Activated T-helper 2 cell treated with anti-CD3 and anti-CD28 coated beads, Interferon-gamma antibody, Interleukin-2, Interleukin-4, amounts not matched to agents 10 μg/mL and 5 μg/mL and 100 μg/mL, durations not matched to agents 14 hours and 24 hours and 36 hours (primary cell): ENCODE results near the gene SORBS2. TPM values are rescaled to one million over a fixed set of nuclear protein-coding genes. Genes with fewer than 3 reads are reported as not detected.

ENCODE experiments used
- DNase-seq: peaks from one replicate; pipeline ENCODE4 v3.0.0; 2021; ENCODE audit warnings: low spot score
- H3K27ac Mint-ChIP-seq: one replicate; pipeline ENCODE4 v1.8.0; 2021; ENCODE audit warnings: mixed read lengths
- H3K27me3 Mint-ChIP-seq: one replicate; pipeline ENCODE4 v1.8.0; 2021; ENCODE audit warnings: low read depth, mixed read lengths
- H3K36me3 Mint-ChIP-seq: one replicate; pipeline ENCODE4 v1.8.0; 2021; ENCODE audit warnings: low read depth, mixed read lengths
- H3K4me1 Mint-ChIP-seq: one replicate; pipeline ENCODE4 v1.8.0; 2021; ENCODE audit warnings: low read depth, mixed read lengths
- H3K4me3 Mint-ChIP-seq: one replicate; pipeline ENCODE4 v1.8.0; 2021; ENCODE audit warnings: low read depth, mild to moderate bottlenecking, moderate library complexity, mixed read lengths
- H3K9me3 Mint-ChIP-seq: one replicate; pipeline ENCODE4 v1.8.0; 2021; ENCODE audit warnings: mixed read lengths
- intact Hi-C: fragments of 100-400 bp; cut with micrococcal nuclease; formaldehyde crosslinking; loops from one replicate; pipeline ENCODE4 v1.15.1; 2023
- total RNA-seq: library from RNA; stranded (reverse); gene quantifications from 2 replicates; pipeline ENCODE4 v1.2.3, GENCODE V29; 2022

The SORBS2 gene
- total RNA-seq, 1 donor from 2014 or later: not detected

DNA sequence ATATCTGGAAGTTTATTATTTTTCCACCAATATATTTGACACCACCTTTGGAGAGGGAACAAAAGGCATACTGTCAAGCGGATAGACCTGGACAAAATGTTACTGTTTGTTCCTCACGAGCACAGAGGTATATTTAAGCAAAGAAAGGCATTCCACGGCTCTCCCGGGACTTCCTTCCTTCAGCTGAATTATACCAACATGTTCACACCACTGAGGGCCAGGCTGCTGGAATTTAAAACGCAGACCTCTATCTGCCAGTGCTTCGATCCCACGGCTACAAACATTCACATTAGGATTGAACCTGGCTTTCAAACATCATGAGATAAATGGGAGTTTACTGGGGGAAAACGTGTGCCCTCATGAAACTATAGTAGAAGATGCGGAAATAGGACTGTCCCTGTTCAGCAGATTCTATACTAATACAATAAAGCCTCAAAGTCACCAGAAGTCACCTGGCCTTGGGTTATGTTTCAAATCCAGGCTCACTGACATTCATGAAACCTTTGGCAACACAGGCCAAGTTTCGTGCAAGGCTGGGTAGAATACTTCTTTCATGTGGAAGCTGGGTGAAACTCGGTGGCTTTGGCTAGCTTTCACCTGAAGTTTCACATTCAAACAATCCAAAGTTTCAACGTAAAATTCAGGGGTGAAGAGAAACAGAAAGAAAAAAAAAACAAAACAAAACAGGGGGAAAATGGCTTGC, 39.5 kb downstream of the SORBS2 start:
- no peak overlapping the region for H3K4me3 Mint-ChIP-seq
- no peaks in the 10 kb centered on the region for H3K36me3 Mint-ChIP-seq
- no peak overlapping the region for H3K27ac Mint-ChIP-seq
- no peaks in the 10 kb centered on the region for H3K9me3 Mint-ChIP-seq
- intact Hi-C loops: no loop called here
- H3K27me3 Mint-ChIP-seq: peaks cover 9% of the 10 kb centered on the region
- H3K4me1 Mint-ChIP-seq: no peaks in the 10 kb centered on the region
- no peak for DNase-seq

GRCh38 chr4:185771711-185772390, 40.1 kb downstream of the SORBS2 start:
- Mint-ChIP-seq H3K27ac (no peak overlapping the region), H3K9me3 (no peaks in the 10 kb centered on the region), H3K36me3 (no peaks in the 10 kb centered on the region), H3K4me1 (no peaks in the 10 kb centered on the region), H3K4me3 (no peak overlapping the region), H3K27me3 (peaks cover 9% of the 10 kb centered on the region)
- intact Hi-C loops: no loop called here
- DNase-seq: no peak

GRCh38 chr4:185767528-185767927, 44.5 kb downstream of the SORBS2 start:
- Mint-ChIP-seq H3K9me3 (no peaks in the 10 kb centered on the region), H3K27me3 (no peaks in the 10 kb centered on the region), H3K4me3 (no peak overlapping the region), H3K27ac (no peak overlapping the region), H3K36me3 (no peaks in the 10 kb centered on the region), H3K4me1 (no peaks in the 10 kb centered on the region)
- intact Hi-C loops: no loop called here
- no peak for DNase-seq

GRCh38 chr4:185764876-185765275, 47.1 kb downstream of the SORBS2 start:
- DNase-seq: no peak
- H3K27me3 Mint-ChIP-seq: no peaks in the 10 kb centered on the region
- H3K27ac Mint-ChIP-seq: no peak overlapping the region
- H3K9me3 Mint-ChIP-seq: no peaks in the 10 kb centered on the region
- intact Hi-C loops: no loop called here
- no peak overlapping the region for H3K4me3 Mint-ChIP-seq
- H3K36me3 Mint-ChIP-seq: no peaks in the 10 kb centered on the region
- no peaks in the 10 kb centered on the region for H3K4me1 Mint-ChIP-seq

- Mint-ChIP-seq H3K4me3 (no peak overlapping the region), H3K27me3 (no peaks in the 10 kb centered on the region), H3K4me1 (no peaks in the 10 kb centered on the region), H3K27ac (no peak overlapping the region), H3K36me3 (no peaks in the 10 kb centered on the region), H3K9me3 (no peaks in the 10 kb centered on the region)
- no peak for DNase-seq
- intact Hi-C loops: no loop called here
Measured at GRCh38 chr4:185761352-185762235, 50.4 kb downstream of the SORBS2 start.

- H3K27ac Mint-ChIP-seq: no peak overlapping the region
- intact Hi-C loops: no loop called here
- H3K36me3 Mint-ChIP-seq: no peaks in the 10 kb centered on the region
- no peak for DNase-seq
- H3K27me3 Mint-ChIP-seq: no peaks in the 10 kb centered on the region
- H3K4me3 Mint-ChIP-seq: no peak overlapping the region
- H3K9me3 Mint-ChIP-seq: no peaks in the 10 kb centered on the region
- H3K4me1 Mint-ChIP-seq: no peaks in the 10 kb centered on the region
Measured at GRCh38 chr4:185758807-185759206, 53.2 kb downstream of the SORBS2 start.

GRCh38 chr4:185755451-185755850, 56.5 kb downstream of the SORBS2 start:
- no peak for DNase-seq
- H3K9me3 Mint-ChIP-seq: no peaks in the 10 kb centered on the region
- no peaks in the 10 kb centered on the region for H3K4me1 Mint-ChIP-seq
- H3K27me3 Mint-ChIP-seq: no peaks in the 10 kb centered on the region
- intact Hi-C loops: no loop called here
- no peaks in the 10 kb centered on the region for H3K36me3 Mint-ChIP-seq
- H3K4me3 Mint-ChIP-seq: no peak overlapping the region
- no peak overlapping the region for H3K27ac Mint-ChIP-seq

GRCh38 chr4:185754961-185755360, 57.0 kb downstream of the SORBS2 start:
- H3K9me3 Mint-ChIP-seq: no peaks in the 10 kb centered on the region
- no peak overlapping the region for H3K27ac Mint-ChIP-seq
- no peaks in the 10 kb centered on the region for H3K4me1 Mint-ChIP-seq
- H3K4me3 Mint-ChIP-seq: no peak overlapping the region
- intact Hi-C loops: no loop called here
- H3K36me3 Mint-ChIP-seq: no peaks in the 10 kb centered on the region
- no peaks in the 10 kb centered on the region for H3K27me3 Mint-ChIP-seq
- no peak for DNase-seq

- Mint-ChIP-seq H3K36me3 (no peaks in the 10 kb centered on the region), H3K4me3 (no peak overlapping the region), H3K4me1 (no peaks in the 10 kb centered on the region), H3K27me3 (no peaks in the 10 kb centered on the region), H3K9me3 (no peaks in the 10 kb centered on the region), H3K27ac (no peak overlapping the region)
- DNase-seq: no peak
- intact Hi-C loops: no loop called here
Measured at GRCh38 chr4:185752872-185753271, 59.1 kb downstream of the SORBS2 start.

GRCh38 chr4:185749858-185750257, 62.1 kb downstream of the SORBS2 start:
- Mint-ChIP-seq H3K9me3 (no peaks in the 10 kb centered on the region), H3K27ac (no peak overlapping the region), H3K27me3 (no peaks in the 10 kb centered on the region), H3K4me3 (no peak overlapping the region), H3K36me3 (no peaks in the 10 kb centered on the region), H3K4me1 (no peaks in the 10 kb centered on the region)
- DNase-seq: no peak
- intact Hi-C loops: no loop called here

- Mint-ChIP-seq H3K27me3 (peaks cover 1% of the 10 kb centered on the region), H3K4me3 (no peak overlapping the region), H3K27ac (no peak overlapping the region), H3K36me3 (no peaks in the 10 kb centered on the region), H3K4me1 (no peaks in the 10 kb centered on the region), H3K9me3 (no peaks in the 10 kb centered on the region)
- intact Hi-C loops: no loop called here
- no peak for DNase-seq
Measured at GRCh38 chr4:185748901-185749390, 63.0 kb downstream of the SORBS2 start.

DNA sequence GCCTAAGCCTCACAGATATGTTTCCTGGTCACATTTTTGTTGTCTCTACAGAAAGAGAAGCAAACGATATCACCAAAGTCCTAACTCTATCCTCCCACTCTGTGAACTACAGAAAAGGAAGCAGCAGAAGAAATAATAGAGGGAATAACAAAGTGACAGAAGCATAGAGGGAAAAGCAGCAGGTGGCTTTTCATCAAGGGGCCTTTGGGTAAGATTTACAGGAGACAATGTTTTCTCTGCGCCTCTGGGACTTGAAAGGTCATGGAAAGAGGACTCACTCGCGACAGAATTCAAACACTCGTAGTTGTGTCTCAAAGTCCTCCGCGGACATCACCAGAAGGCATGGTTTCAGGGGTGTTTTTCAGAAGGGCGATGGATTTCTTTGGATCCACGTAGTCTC, 66.1 kb downstream of the SORBS2 start:
- Mint-ChIP-seq H3K4me1 (no peaks in the 10 kb centered on the region), H3K36me3 (no peaks in the 10 kb centered on the region), H3K27ac (no peak overlapping the region), H3K4me3 (no peak overlapping the region), H3K27me3 (peaks cover 2% of the 10 kb centered on the region), H3K9me3 (no peaks in the 10 kb centered on the region)
- intact Hi-C loops: no loop called here
- DNase-seq: no peak

GRCh38 chr4:185744946-185745345, 67.0 kb downstream of the SORBS2 start:
- no peak overlapping the region for H3K4me3 Mint-ChIP-seq
- no peak overlapping the region for H3K27ac Mint-ChIP-seq
- DNase-seq: no peak
- H3K27me3 Mint-ChIP-seq: peaks cover 2% of the 10 kb centered on the region
- H3K4me1 Mint-ChIP-seq: no peaks in the 10 kb centered on the region
- intact Hi-C loops: no loop called here
- H3K36me3 Mint-ChIP-seq: no peaks in the 10 kb centered on the region
- no peaks in the 10 kb centered on the region for H3K9me3 Mint-ChIP-seq
